ENCODE results near the gene DRD2.

DNA sequence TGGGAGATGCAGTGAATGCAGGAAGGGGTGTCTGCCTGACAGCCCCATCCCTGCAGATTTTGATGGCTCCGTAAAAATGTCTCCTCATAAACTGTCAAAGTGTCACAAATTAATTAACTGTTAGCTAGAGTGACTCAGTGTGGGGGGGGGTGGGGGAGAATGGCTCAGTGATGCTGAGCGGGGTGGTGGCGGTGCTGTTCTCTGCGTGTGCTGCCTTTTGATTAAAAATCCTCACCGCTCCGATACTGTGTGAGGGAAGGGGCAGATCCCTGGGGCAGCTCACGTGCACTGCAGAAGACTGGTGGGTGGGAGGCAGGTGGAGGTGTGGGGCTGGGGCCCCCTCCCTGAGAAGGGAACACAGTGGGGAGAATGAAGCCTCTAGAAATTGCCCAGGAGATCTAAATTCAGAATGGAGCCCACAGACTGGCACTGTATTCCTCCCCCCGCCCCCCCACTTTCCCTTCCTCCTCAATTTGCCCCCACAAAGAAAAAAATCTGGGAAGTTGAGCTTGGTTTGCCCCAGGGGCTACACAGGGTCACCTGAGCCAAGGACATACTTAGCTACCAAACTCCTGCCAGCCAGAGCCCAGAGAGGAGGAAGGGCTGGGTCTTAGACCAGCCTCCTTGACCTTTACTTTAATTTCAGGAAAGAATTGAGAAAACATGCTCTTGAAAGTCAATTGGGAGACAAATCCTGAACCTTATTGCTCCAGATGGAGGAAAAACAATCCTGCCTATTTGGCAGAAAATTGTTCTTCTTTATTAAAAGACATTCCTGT is 39.8 kb downstream of the DRD2 start:
- TF ChIP-seq YY1 (IDR thresholded peaks at IDR 0.05; ENCODE audit: insufficient read depth, insufficient read length) (no peak), ZNF274 (IDR thresholded peaks at IDR 0.05; ENCODE audit: low read depth, low read length) (no peak), SUZ12 (IDR thresholded peaks at IDR 0.05; ENCODE audit: extremely low read depth, insufficient read depth, insufficient read length) (no peak)
